GM12891 (cell line): ENCODE results near the gene WDR76.

Experiments
- POLR2A ChIP-seq: IDR thresholded peaks from 2 replicates; pipeline ENCODE4 v1.6.1; 2011; ENCODE audit warnings: low read depth, low read length, control low read depth
- POLR2AphosphoS5 ChIP-seq: IDR thresholded peaks from 2 replicates; pipeline ENCODE4 v1.6.1; 2011; ENCODE audit warnings: low read depth, low read length, control low read depth
- TAF1 ChIP-seq: IDR thresholded peaks from 2 replicates; pipeline ENCODE4 v1.6.1; 2011; ENCODE audit warnings: low read depth, low read length, control low read depth

- TF ChIP-seq POLR2AphosphoS5 (no peak), POLR2A (no peak), TAF1 (no peak)
Observed at GRCh38 chr15:43871835-43872234, 45.0 kb downstream of the WDR76 start.
